SK-N-SH (cell line): ENCODE measurements around the gene OBSCN. TPM values are rescaled to one million over a fixed set of nuclear protein-coding genes. Genes with fewer than 3 reads are reported as not detected.

Experiments
- CTCF ChIA-PET: fragments of 300-600, 350-600 bp; formaldehyde crosslinking; extraction: SDS; loops from one replicate; lab custom pipeline; 2021; lab: Yijun Ruan, JAX
- POLR2A ChIA-PET: fragments of 350-600 bp; sonication (Branson Sonifier 250); formaldehyde crosslinking; extraction: SDS; loops from one replicate; lab custom pipeline; 2020; ENCODE audit warnings: antibody characterized with exemption, inconsistent platforms; lab: Yijun Ruan, JAX
- DNase-seq: peaks from one replicate; pipeline ENCODE4 v3.0.0; 2012
- H2AFZ ChIP-seq: fragments of 200-600 bp; sonication (generic); 2 replicates; pipeline ENCODE4 v1.8.1; 2016; ENCODE audit warnings: antibody characterized with exemption, mild to moderate bottlenecking, low read depth
- H3F3A ChIP-seq: fragments of 200-600 bp; sonication (generic); replicated peaks from 2 replicates; pipeline ENCODE3; 2016; ENCODE audit warnings: antibody characterized with exemption, mild to moderate bottlenecking; ENCODE audit not compliant: insufficient read depth
- H3K27ac ChIP-seq, 2 experiments: fragments of 200-500 bp in 1 of 2; fragments of 200-600 bp in 1 of 2; sonication (Bioruptor generic) in 1 of 2; sonication (generic), shearing (Covaris generic) in 1 of 2; 2 replicates each; pipeline versions ENCODE4 v1.5.1 to v1.6.1; 2014 to 2016; ENCODE audit warnings: low read depth in 2 of 2, inconsistent platforms in 1 of 2, low read length in 1 of 2, mild to moderate bottlenecking in 1 of 2, mixed read lengths in 1 of 2
- H3K27me3 ChIP-seq: fragments of 200-600 bp; sonication (generic), shearing (Covaris generic); 2 replicates; pipeline ENCODE4 v1.6.1; 2016; ENCODE audit warnings: mixed run types; ENCODE audit not compliant: insufficient read depth
- H3K36me3 ChIP-seq, 2 experiments: fragments of 200-500 bp in 1 of 2; fragments of 200-600 bp in 1 of 2; sonication (Bioruptor generic) in 1 of 2; sonication (generic) in 1 of 2; replicated peaks in 1 of 2; 2 replicates each; pipeline versions ENCODE3 to v1.5.1; 2014 to 2016; ENCODE audit warnings: low read length in 1 of 2, mild to moderate bottlenecking in 1 of 2; ENCODE audit not compliant: insufficient read depth in 2 of 2, control insufficient read depth in 1 of 2
- H3K4me1 ChIP-seq, 2 experiments: fragments of 200-500 bp in 1 of 2; fragments of 200-600 bp in 1 of 2; sonication (Bioruptor generic) in 1 of 2; sonication (generic), shearing (Covaris generic) in 1 of 2; 2 replicates each; pipeline versions ENCODE4 v1.5.1 to v1.6.1; 2014 to 2016; ENCODE audit warnings: low read depth in 1 of 2, low read length in 1 of 2, mixed run types in 1 of 2; ENCODE audit not compliant: insufficient read depth in 2 of 2, control insufficient read depth in 1 of 2
- H3K4me2 ChIP-seq: fragments of 200-600 bp; sonication (generic), shearing (Covaris generic); 2 replicates; pipeline ENCODE4 v1.6.1; 2017; ENCODE audit warnings: mixed run types
- H3K4me3 ChIP-seq, 2 experiments: fragments of 200-500 bp in 1 of 2; fragments of 200-600 bp in 1 of 2; sonication (Bioruptor generic) in 1 of 2; sonication (generic), shearing (Covaris generic) in 1 of 2; 2 replicates each; pipeline versions ENCODE4 v1.5.1 to v1.8.1; 2014 to 2016; ENCODE audit warnings: low read depth in 2 of 2, inconsistent platforms in 1 of 2, low read length in 1 of 2, mild to moderate bottlenecking in 1 of 2, mixed read lengths in 1 of 2, moderate library complexity in 1 of 2
- H3K79me2 ChIP-seq: fragments of 200-600 bp; sonication (generic); 2 replicates; pipeline ENCODE4 v1.8.1; 2017; ENCODE audit warnings: mild to moderate bottlenecking; ENCODE audit not compliant: insufficient read depth
- H3K9ac ChIP-seq: fragments of 200-600 bp; sonication (generic); 2 replicates; pipeline ENCODE4 v1.6.1; 2017; ENCODE audit warnings: mixed run types
- H3K9me2 ChIP-seq: fragments of 200-600 bp; sonication (generic); 2 replicates; pipeline ENCODE4 v1.6.1; 2017; ENCODE audit warnings: mixed run types
- H3K9me3 ChIP-seq: fragments of 200-600 bp; sonication (generic); 2 replicates; pipeline ENCODE4 v1.6.1; 2017; ENCODE audit warnings: mixed run types, mild to moderate bottlenecking, moderate library complexity
- H4K20me1 ChIP-seq: fragments of 200-600 bp; sonication (generic); 2 replicates; pipeline ENCODE4 v1.6.1; 2017; ENCODE audit warnings: mild to moderate bottlenecking, mixed run types; ENCODE audit not compliant: insufficient read depth
- CHD2 ChIP-seq: fragments of 150-350 bp; IDR thresholded peaks from 2 replicates; pipeline ENCODE4 v1.6.1; 2018; ENCODE audit warnings: low read length; ENCODE audit not compliant: partially characterized antibody
- EP300 ChIP-seq, 2 experiments: IDR thresholded peaks; 2 replicates each; pipeline versions ENCODE4 v1.4.0 to v1.6.1; 2012; ENCODE audit warnings: borderline replicate concordance in 1 of 2, low read depth in 1 of 2, low read length in 1 of 2
- GABPA ChIP-seq: IDR thresholded peaks from 2 replicates; pipeline ENCODE4 v1.4.0; 2012; ENCODE audit warnings: low read depth, mild to moderate bottlenecking
- MEF2A ChIP-seq: IDR thresholded peaks from 2 replicates; pipeline ENCODE4 v1.4.0; 2012; ENCODE audit warnings: low read depth, borderline replicate concordance
- MXI1 ChIP-seq: IDR thresholded peaks from 2 replicates; pipeline ENCODE4 v1.6.1; 2012; ENCODE audit warnings: mild to moderate bottlenecking, low read depth, low read length, improper control_type of control experiment
- NRF1 ChIP-seq: IDR thresholded peaks from 2 replicates; pipeline ENCODE4 v1.6.1; 2012; ENCODE audit warnings: low read depth, mild to moderate bottlenecking, low read length
- RAD21 ChIP-seq: IDR thresholded peaks from 2 replicates; pipeline ENCODE4 v1.6.1; 2012; ENCODE audit warnings: mild to moderate bottlenecking, low read length
- RXRA ChIP-seq: IDR thresholded peaks from 2 replicates; pipeline ENCODE4 v1.4.0; 2012; ENCODE audit warnings: low read depth, mild to moderate bottlenecking, borderline replicate concordance
- SMC3 ChIP-seq: IDR thresholded peaks from 2 replicates; pipeline ENCODE4 v1.6.1; 2012; ENCODE audit warnings: low read depth, low read length, improper control_type of control experiment
- TEAD4 ChIP-seq: IDR thresholded peaks from 2 replicates; pipeline ENCODE4 v1.4.0; 2012; ENCODE audit warnings: mild to moderate bottlenecking, borderline replicate concordance; ENCODE audit not compliant: insufficient read depth
- whole genome bisulfite sequencing: methylation state at CpG from one replicate; pipeline ENCODE4 v1.1.6; 2017; ENCODE audit warnings: low lambda C conversion rate; 5-methylcytosine and 5-hydroxymethylcytosine counted together
- polyA plus RNA-seq, 3 experiments: library from polyadenylated mRNA; depleted of rRNA; stranded (reverse); fragments of >200 nt; gene quantifications; 2 replicates each; pipeline ENCODE4 v1.2.3, GENCODE V29; 2012
- TF ChIP-seq, protein P1 (sequence below): fragments of 200-600 bp; sonication (generic); IDR thresholded peaks from 2 replicates; pipeline ENCODE4 v1.6.1; 2017; ENCODE audit warnings: antibody characterized with exemption, mild to moderate bottlenecking, moderate library complexity

Gene OBSCN
- polyA plus RNA-seq, 1 of the 3 experiments (the other 2 are of a cell fraction): 4.0 TPM

DNA sequence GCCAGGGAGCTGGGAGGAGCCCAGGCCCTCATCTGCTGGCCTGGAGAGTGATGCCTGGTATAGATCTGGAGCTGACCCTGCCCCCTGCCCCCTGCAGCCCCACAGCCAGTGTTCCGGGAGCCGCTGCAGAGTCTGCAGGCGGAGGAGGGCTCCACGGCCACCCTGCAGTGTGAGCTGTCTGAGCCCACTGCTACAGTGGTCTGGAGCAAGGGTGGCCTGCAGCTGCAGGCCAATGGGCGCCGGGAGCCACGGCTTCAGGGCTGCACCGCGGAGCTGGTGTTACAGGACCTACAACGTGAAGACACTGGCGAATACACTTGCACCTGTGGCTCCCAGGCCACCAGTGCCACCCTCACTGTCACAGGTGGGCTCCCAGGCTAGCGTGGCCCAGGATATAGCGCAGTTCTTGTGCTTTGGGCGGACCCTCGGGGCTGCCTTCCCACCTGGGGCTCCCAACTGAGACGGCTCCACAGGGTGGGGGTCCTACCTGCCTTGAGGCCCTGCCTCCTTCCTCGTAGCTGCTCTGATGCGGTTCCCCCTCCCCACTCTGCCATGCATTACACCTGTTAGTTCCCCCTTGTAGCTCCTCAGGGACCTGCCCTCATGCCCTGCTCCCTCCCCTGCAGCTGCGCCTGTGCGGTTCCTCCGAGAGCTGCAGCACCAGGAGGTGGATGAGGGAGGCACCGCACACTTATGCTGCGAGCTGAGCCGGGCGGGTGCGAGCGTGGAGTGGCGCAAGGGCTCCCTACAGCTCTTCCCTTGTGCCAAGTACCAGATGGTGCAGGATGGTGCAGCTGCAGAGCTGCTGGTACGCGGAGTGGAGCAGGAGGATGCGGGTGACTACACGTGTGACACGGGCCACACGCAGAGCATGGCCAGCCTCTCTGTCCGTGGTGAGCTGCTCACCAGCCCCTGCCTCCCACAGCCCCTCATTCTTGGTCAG, 98.7 kb downstream of the OBSCN start:
- no peak overlapping the region for H3K27ac ChIP-seq
- no peaks in the 10 kb centered on the region for H3K79me2 ChIP-seq
- H3K4me1 ChIP-seq: peaks cover 0 to 6% of the 10 kb centered on the region in 2 experiments; a peak in 1 of 4 replicates
- TF ChIP-seq MXI1: no peak
- ChIA-PET POLR2A (interaction anchor here (1.2 to 1.5 kb wide), 2 partner anchors 23 to 57 kb away, joined by 4 read pairs; no protein-coding TSS in a partner anchor), CTCF (interaction anchor here (1.3 to 1.4 kb wide), 2 partner anchors 14 to 19 kb away, joined by 3 to 4 read pairs; no protein-coding TSS in a partner anchor)
- H4K20me1 ChIP-seq: no peaks in the 10 kb centered on the region
- peaks cover 9% of the 10 kb centered on the region; the same call in 1 of the 2 replicates for H3K9me3 ChIP-seq
- H3K4me2 ChIP-seq: no peak overlapping the region
- WGBS: 24% methylated on average over 9 of the region's 35 CpGs
- DNase-seq: peak; percentile 55
- no peak overlapping the region for H3K4me3 ChIP-seq
- no peak overlapping the region for H3K9ac ChIP-seq
- H2AFZ ChIP-seq: no peak overlapping the region
- no peaks in the 10 kb centered on the region for H3K36me3 ChIP-seq
- H3K27me3 ChIP-seq: no peaks in the 10 kb centered on the region
- H3K9me2 ChIP-seq: no peaks in the 10 kb centered on the region
- H3F3A ChIP-seq: no peaks in the 10 kb centered on the region

DNA sequence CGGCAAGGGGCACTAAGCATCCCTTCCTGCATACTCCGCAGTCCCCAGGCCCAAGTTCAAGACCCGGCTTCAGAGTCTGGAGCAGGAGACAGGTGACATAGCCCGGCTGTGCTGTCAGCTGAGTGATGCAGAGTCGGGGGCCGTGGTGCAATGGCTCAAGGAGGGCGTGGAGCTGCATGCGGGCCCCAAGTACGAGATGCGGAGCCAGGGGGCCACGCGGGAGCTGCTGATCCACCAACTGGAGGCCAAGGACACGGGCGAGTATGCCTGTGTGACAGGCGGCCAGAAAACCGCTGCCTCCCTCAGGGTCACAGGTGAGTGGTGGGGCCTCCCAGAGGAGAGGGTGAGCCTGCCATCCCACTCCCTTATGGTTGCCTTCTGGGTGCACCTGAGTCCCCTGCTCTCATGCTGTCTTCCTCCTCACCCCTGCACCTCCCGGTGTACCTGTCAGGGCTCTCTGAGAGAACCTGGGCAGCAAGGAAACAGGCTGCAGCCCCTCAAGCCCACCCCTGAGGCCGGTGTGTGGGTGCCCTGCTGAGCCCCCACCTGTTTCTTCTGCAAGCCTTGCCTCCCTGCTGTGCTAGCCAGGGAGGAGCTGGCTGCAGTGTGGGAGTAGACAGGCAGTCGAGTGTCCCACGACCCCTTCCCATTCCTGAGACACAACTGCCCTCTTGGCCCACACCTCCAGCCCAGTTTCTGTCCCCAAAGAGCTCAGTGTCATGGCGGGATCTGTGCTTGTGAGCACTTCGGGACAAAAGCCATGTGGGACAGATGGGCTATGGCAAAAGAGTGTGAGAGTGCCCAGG, 99.6 kb downstream of the OBSCN start:
- no peak for DNase-seq

DNA sequence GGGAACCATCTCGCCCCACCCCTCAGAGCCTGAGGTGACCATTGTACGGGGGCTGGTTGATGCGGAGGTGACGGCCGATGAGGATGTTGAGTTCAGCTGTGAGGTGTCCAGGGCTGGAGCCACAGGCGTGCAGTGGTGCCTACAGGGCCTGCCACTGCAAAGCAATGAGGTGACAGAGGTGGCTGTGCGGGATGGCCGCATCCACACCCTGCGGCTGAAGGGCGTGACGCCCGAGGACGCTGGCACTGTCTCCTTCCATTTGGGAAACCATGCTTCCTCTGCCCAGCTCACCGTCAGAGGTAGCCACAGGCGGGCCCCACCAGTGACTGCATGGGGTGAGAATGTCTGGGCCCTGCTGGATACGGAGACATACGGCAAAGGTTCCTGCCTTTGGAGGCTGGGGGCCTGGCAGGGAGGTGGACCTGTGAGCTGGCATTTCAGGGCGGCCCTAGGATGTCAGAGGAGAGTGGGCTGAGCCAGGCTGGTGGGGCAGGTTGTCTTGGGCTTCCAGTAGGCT, 100.3 kb downstream of the OBSCN start:
- Histone ChIP-seq H3K27me3 (no peaks in the 10 kb centered on the region), H3K9ac (no peak overlapping the region), H3K36me3 (no peaks in the 10 kb centered on the region), H3K4me3 (no peak overlapping the region), H3K9me2 (no peaks in the 10 kb centered on the region), H4K20me1 (no peaks in the 10 kb centered on the region), H2AFZ (no peak overlapping the region), H3K27ac (no peak overlapping the region), H3K4me2 (no peak overlapping the region), H3K9me3 (no peaks in the 10 kb centered on the region), H3F3A (no peaks in the 10 kb centered on the region), H3K79me2 (no peaks in the 10 kb centered on the region), H3K4me1 (peaks cover 0 to 6% of the 10 kb centered on the region in 2 experiments; a peak in 1 of 4 replicates)
- POLR2A ChIA-PET: interaction anchor here (1.2 kb wide), 1 partner anchor 12 kb away, joined by 3 read pairs; no protein-coding TSS in a partner anchor
- 63% methylated on average over 8 of the region's 18 CpGs for WGBS
- CTCF ChIA-PET: interaction anchor here (1.3 to 1.5 kb wide), 2 partner anchors 16 to 94 kb away, joined by 4 read pairs; no protein-coding TSS in a partner anchor
- no peak for DNase-seq
- no peak for TF ChIP-seq NRF1
- no peak for TF ChIP-seq RAD21
- TF ChIP-seq RXRA: no peak
- TF ChIP-seq EP300 (IDR thresholded peaks at IDR 0.05; ENCODE audit: borderline replicate concordance in 1 of 2, low read depth in 1 of 2, low read length in 1 of 2): no peak
- TF ChIP-seq GABPA: no peak
- TF ChIP-seq TEAD4: no peak
- no peak for TF ChIP-seq SMC3
- no peak for TF ChIP-seq MEF2A
- TF ChIP-seq, protein P1, sequence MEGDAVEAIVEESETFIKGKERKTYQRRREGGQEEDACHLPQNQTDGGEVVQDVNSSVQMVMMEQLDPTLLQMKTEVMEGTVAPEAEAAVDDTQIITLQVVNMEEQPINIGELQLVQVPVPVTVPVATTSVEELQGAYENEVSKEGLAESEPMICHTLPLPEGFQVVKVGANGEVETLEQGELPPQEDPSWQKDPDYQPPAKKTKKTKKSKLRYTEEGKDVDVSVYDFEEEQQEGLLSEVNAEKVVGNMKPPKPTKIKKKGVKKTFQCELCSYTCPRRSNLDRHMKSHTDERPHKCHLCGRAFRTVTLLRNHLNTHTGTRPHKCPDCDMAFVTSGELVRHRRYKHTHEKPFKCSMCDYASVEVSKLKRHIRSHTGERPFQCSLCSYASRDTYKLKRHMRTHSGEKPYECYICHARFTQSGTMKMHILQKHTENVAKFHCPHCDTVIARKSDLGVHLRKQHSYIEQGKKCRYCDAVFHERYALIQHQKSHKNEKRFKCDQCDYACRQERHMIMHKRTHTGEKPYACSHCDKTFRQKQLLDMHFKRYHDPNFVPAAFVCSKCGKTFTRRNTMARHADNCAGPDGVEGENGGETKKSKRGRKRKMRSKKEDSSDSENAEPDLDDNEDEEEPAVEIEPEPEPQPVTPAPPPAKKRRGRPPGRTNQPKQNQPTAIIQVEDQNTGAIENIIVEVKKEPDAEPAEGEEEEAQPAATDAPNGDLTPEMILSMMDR: no peak
- no peak for TF ChIP-seq MXI1

More for the DNA sequence above, 99.6 kb downstream of the OBSCN start:
- no peaks in the 10 kb centered on the region for H4K20me1 ChIP-seq
- no peak overlapping the region for H3K4me3 ChIP-seq
- no peaks in the 10 kb centered on the region for H3K9me2 ChIP-seq
- no peak overlapping the region for H2AFZ ChIP-seq
- no peak overlapping the region for H3K9ac ChIP-seq
- TF ChIP-seq CHD2 (no peak), MEF2A (no peak)
- TF ChIP-seq, all 33 proteins: peak for 0
- 24% methylated on average over 8 of the region's 22 CpGs for WGBS
- H3K27me3 ChIP-seq: no peaks in the 10 kb centered on the region
- H3K4me1 ChIP-seq: peaks cover 0 to 6% of the 10 kb centered on the region in 2 experiments; a peak in 1 of 4 replicates
- peaks cover under 1% of the 10 kb centered on the region; the same call in 1 of the 2 replicates for H3K9me3 ChIP-seq
- H3K27ac ChIP-seq: no peak overlapping the region
- ChIA-PET CTCF (interaction anchor here (1.3 to 1.4 kb wide), 2 partner anchors 15 to 20 kb away, joined by 3 to 4 read pairs; no protein-coding TSS in a partner anchor), POLR2A (interaction anchor here (1.2 to 1.5 kb wide), 2 partner anchors 23 to 56 kb away, joined by 4 read pairs; no protein-coding TSS in a partner anchor)
- H3K36me3 ChIP-seq: no peaks in the 10 kb centered on the region
- no peaks in the 10 kb centered on the region for H3F3A ChIP-seq
- no peak overlapping the region for H3K4me2 ChIP-seq
- no peaks in the 10 kb centered on the region for H3K79me2 ChIP-seq
